HG02938 (cell line): ENCODE data around the gene RPS6KB1.
A peak's percentile ranks its signal among the peaks of the same experiment; 100 is the strongest.
"Not testable (repeated sequence)": the region's sequence is repeated elsewhere in the genome, so short reads cannot be mapped to it uniquely, and the experiment has no call there.

Experiments used
- ATAC-seq: cut with Tn5 transposase; IDR thresholded peaks from one replicate; pipeline ENCODE4 v1.9.1; 2021; ENCODE audit warnings: mild to moderate bottlenecking, moderate library complexity; ENCODE audit not compliant: unreplicated experiment

RPS6KB1 gene

DNA sequence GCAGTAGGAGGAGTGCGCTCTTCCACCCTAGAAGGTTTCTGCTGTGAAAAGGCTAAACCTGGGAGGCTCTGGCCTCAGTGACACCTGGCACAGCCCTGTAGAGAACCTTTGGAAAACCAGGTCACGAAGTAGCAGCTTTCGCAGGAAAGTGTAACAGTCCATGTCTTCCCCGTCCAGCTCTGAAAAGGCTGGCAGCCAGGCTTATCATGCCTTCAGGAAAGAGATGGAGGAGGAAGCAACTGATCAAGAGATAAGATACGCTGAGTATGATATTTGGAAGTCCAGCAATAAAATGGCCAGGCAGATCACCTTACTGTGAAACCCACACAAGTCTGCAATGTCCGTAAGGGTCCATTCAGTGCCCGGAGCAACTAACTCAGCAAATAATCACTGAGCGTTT lies 22.4 kb upstream of the RPS6KB1 start:
- ATAC-seq: no peak

GRCh38 chr17:59872351-59872750 lies 20.6 kb upstream of the RPS6KB1 start:
- no peak for ATAC-seq

DNA sequence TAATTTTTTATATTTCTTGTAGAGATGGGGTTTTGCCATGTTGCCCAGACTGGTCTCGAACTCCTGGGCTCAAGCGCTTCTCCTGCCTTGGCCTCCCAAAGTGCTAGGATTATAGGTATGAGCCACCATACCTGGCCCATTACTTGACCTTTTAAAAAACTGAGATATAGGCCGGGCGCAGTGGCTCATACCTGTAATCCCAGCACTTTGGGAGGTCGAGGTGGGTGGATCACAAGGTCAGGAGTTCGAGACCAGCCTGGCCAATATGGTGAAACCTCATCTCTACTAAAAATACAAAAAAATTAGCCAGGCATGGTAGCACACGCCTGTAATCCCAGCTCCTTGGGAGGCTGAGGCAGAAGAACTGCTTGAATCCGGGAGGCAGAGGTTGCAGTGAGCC lies 19.5 kb upstream of the RPS6KB1 start:
- ATAC-seq: not testable (repeated sequence)

DNA sequence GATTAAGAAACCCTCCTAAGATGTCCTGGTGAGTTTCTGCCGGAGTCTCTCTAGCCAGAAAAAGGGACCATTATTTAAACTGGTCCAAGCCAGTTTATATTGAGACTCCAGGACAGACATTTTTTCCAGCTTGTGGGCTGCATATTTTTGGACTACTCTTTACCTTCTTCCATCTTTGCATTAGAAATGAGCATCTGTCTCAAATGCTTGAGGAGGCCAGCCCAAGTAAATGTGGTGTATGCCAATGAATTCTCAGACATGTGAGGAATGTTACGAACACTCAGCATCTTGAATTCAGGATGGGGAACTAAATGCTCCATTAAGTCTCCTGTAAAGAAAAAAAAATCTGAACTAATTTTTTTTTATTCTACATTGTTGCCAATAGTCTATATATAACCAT lies 18.5 kb upstream of the RPS6KB1 start:
- ATAC-seq: no peak

DNA sequence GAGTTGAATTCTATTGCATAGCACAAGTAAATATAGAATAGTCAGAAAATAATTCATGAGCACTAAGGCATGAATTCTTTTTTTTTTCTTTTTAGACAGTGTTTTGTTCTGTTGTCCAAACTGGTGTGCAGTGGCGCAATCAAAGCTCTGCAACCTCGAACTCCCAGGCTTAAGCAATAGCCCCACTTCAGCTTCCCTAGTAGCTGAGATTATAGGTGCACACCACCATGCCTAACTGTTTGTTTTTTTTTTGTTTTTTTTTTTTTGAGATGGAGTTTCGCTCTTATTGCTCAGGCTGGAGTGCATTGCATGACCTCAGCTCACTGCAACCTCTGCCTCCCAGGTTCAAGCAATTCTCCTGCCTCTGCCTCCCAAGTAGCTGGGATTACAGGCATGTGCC lies 16.8 kb upstream of the RPS6KB1 start:
- ATAC-seq: no peak

- no peak for ATAC-seq
Observed at GRCh38 chr17:59877965-59878364, 15.0 kb upstream of the RPS6KB1 start.

- ATAC-seq: no peak
Observed at GRCh38 chr17:59878624-59879023, 14.3 kb upstream of the RPS6KB1 start.

DNA sequence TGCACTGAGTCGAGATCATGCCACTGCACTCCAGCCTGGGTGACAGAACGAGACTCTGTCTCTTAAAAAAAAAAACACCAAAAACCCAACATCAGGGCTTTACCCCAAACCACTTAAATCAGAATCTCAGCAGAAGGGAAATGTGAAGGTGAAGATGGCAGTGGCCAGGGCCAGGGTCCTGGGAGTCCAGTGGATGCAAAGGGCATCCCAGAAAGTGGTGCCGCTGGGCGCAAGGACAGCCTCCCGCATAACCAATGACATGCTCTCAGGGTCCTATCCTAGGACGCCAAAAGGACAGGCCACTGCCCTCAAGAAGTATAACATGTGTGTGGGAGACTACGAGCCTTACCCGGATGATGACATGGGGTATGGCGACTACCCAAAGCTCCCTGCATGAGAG lies 8.1 kb upstream of the RPS6KB1 start:
- no peak for ATAC-seq

DNA sequence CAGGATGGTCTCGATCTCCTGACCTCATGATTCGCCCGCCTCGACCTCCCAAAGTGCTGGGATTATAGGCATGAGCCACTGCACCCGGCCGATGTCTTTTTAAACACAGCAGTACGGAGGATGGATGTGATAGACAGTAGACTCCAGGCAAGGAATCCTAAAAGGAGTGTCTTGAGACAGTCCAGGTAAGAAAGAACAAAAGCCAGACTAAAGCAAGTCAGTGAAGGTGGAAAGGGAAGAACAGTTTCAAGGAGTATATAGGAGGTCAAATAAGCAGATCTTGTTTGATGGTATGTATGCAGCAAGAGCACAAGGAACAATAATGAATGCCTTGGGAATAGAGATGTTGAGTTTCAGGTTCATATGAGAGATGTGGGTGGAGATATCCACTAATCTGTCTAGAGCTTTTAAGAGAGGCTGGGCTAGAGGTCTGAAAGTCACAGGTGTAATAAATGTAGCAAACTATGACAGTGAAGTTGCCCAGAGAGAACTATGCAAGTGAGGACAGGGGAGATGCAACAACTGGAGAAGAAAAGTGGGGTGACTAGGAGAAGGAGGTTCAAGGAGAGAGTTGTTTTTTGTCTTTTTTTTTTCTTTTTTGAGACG lies 4.7 kb upstream of the RPS6KB1 start:
- ATAC-seq: no peak

DNA sequence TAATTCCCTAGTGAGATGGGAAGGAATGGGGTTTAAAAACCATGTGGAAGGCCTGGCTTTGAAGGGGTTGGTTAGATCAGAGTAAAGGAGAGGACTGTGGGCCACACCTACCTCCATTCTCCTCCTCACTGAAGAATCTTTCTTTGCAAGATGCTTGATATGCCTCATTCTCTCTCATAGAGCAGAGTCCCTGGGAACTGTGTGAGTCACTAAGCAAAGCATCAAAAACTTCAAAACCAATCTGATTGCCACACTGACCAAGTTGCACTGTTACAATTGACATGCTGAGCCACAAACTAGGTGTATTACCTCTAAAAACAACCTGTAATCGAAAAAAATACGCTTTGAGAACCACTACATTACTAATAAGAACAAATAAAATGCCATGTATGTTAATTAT lies 2.2 kb upstream of the RPS6KB1 start:
- no peak for ATAC-seq

DNA sequence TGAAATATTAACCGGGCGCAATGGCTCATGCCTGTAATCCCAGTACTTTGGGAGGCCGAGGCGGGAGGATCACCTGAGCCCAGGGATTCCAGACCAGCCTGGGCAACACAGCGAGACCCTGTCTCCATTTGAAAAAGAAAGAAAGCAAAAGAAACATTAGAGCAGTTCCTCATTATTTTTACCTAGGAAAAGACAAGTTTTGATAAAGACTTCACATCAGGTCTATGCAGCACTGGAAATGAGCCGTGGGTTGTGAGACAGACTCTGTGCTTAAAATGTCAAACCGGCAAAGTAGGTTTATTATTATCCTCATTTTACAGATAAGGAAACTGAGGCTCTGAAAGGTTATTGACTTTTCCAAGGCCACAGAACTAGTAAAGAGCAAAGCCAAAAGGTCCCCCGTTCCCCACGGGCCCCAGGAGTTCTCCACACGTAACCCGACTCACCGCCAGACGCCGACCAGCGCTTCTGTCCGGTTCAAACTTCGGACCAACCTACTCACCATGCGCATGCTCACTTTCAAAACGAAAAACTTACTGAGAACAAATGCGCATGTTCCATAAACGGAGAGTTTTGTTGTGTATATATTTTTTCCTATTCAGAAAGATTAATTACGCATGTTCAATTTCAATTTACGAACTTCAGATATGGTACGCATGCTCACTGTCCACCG lies 534 bp upstream of the RPS6KB1 start:
- peak; percentile 57 for ATAC-seq

- peak; percentile 3 for ATAC-seq
Observed at GRCh38 chr17:59893676-59894100, 767 bp downstream of the RPS6KB1 start.

GRCh38 chr17:59897090-59897489 lies 4.2 kb downstream of the RPS6KB1 start:
- ATAC-seq: no peak

GRCh38 chr17:59899099-59899498 lies 6.2 kb downstream of the RPS6KB1 start:
- no peak for ATAC-seq

DNA sequence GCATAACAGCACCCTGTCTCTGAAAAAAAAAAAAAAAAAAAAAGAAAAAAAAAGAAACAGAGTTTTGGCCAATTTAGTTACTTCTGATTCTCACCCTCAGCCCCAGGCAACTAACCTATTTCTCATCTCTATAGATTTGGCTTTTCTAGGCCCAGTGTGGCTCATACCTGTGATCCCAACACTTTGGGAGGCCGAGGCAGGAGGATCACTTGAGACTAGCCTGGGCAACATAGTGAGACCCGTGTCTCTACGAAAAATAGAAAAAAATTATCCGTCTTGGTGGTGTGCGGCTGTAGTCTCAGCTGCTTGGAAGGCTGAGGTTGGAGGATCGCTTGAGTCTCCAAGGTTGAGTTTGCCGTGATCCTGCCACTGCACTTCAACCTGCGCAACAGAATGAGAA lies 8.7 kb downstream of the RPS6KB1 start:
- no peak for ATAC-seq

DNA sequence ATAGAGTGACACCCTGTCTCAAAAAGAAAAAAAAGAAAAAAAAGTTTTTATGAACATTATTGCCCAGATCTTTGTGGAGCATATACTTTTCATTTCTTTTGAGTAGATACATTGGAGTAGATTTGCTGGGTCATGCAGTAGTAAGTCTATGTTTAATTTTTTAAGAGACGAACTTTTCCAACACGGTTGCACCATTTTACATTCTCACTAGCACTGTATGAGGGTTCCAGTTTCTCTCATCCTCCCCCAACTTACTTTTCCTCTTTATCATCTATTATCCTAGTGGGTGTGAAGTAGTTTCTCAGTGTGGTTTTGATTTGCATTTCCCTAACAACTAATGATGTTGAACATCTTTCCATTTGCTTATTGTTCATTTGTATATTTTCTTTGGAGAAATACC lies 10.5 kb downstream of the RPS6KB1 start:
- ATAC-seq: no peak

DNA sequence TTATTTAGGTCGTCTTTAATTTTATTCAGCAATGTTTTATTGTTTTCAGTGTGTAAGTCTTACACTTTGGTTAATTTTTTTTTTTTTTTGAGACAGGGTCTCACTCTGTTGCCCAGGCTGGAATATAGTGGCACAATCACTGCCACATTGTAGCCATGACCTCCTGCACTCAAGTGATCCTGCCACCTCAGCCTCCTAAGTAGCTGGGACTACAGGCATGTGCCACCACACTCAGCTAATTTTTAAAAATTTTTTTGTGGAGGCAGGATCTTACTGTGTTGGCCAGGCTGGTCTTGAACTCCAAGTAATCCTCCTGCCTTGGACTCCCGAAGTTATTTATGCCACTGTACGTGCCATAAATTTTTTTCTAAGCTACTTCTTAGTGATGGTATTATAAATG lies 14.5 kb downstream of the RPS6KB1 start:
- ATAC-seq: no peak

DNA sequence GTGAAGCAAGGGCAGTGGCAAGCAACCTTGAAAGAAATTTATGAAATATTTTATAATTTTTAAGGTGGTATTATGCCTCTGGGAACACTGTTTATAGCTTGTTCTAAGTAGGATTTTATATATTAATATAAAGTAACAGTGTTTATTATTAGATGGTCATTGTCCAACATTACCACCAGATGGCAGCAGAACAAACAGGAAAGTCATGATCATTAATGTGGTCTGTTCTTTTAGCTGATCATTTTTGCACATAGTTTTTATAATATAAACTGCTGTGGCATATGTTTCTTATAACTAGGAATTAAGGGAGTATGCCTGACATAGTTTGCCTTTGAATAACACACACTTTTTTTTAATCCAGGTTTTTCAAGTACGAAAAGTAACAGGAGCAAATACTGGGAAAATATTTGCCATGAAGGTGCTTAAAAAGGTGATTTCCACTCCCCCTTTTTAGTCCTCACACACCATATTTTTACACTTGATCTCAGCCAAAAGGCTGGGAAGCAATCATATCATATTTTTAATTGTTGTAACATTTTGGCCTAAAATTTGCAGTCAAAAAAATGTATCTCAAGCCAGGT lies 21.4 kb downstream of the RPS6KB1 start:
- ATAC-seq: no peak

- no peak for ATAC-seq
Observed at GRCh38 chr17:59916446-59916845, 23.5 kb downstream of the RPS6KB1 start.

GRCh38 chr17:59920637-59921036 lies 27.7 kb downstream of the RPS6KB1 start:
- not testable (repeated sequence) for ATAC-seq

GRCh38 chr17:59930121-59930520 lies 37.2 kb downstream of the RPS6KB1 start:
- ATAC-seq: not testable (repeated sequence)

DNA sequence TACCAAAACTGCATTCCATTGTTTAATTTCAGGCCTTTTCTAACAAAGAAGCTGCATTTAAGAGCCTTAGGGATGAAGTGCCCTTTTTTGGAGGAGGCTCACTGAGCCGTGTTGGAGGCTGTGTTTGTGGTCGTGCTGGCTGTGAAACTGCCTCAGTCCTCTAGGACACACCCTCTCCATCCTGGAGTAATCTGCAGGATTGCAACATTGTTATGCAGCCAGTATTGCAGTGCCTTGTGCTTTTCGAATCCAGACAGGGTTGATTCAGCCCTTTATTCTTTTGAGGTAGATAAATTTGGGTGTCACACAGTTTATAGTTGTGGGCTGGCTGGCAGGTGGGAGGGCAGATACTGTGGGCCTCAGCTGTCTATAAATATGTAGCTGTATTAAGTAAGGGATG lies 37.8 kb downstream of the RPS6KB1 start:
- not testable (repeated sequence) for ATAC-seq
